ENCODE results near the gene RPS6KA4. TPM values are rescaled to one million over a fixed set of nuclear protein-coding genes. Genes with fewer than 3 reads are reported as not detected.

RPS6KA4 gene
- total RNA-seq, 1 donor from 2014 or later = 3.2 TPM

GRCh38 chr11:64364911-64365310, 5.9 kb downstream of the RPS6KA4 start:
- Mint-ChIP-seq H3K36me3 (ENCODE audit: unreplicated experiment) (peaks cover 5% of the 10 kb centered on the region), H3K27ac (ENCODE audit: unreplicated experiment) (no peak overlapping the region), H3K27me3 (ENCODE audit: unreplicated experiment) (peaks cover 15% of the 10 kb centered on the region), H3K4me3 (ENCODE audit: unreplicated experiment) (no peak overlapping the region), H3K4me1 (ENCODE audit: low read depth, unreplicated experiment) (no peaks in the 10 kb centered on the region), H3K9me3 (ENCODE audit: unreplicated experiment) (peaks cover 1% of the 10 kb centered on the region)
- no peak for DNase-seq
- TF ChIP-seq CTCF (IDR thresholded peaks at IDR 0.05; ENCODE audit: partially characterized antibody, unreplicated experiment) = no peak

- DNase-seq = no peak
- no peak for TF ChIP-seq CTCF (IDR thresholded peaks at IDR 0.05; ENCODE audit: partially characterized antibody, unreplicated experiment)
- Mint-ChIP-seq H3K27me3 (ENCODE audit: unreplicated experiment) (peaks cover 12% of the 10 kb centered on the region), H3K36me3 (ENCODE audit: unreplicated experiment) (peaks cover 5% of the 10 kb centered on the region), H3K4me3 (ENCODE audit: unreplicated experiment) (no peak overlapping the region), H3K27ac (ENCODE audit: unreplicated experiment) (no peak overlapping the region), H3K4me1 (ENCODE audit: low read depth, unreplicated experiment) (no peaks in the 10 kb centered on the region), H3K9me3 (ENCODE audit: unreplicated experiment) (peaks cover 1% of the 10 kb centered on the region)
Measured at GRCh38 chr11:64366751-64367150, 7.8 kb downstream of the RPS6KA4 start.

GRCh38 chr11:64367931-64368672, 9.1 kb downstream of the RPS6KA4 start:
- no peak for DNase-seq
- Mint-ChIP-seq H3K27me3 (ENCODE audit: unreplicated experiment) (peaks cover 15% of the 10 kb centered on the region), H3K4me3 (ENCODE audit: unreplicated experiment) (no peak overlapping the region), H3K4me1 (ENCODE audit: low read depth, unreplicated experiment) (no peaks in the 10 kb centered on the region), H3K36me3 (ENCODE audit: unreplicated experiment) (peaks cover 5% of the 10 kb centered on the region), H3K27ac (ENCODE audit: unreplicated experiment) (no peak overlapping the region), H3K9me3 (ENCODE audit: unreplicated experiment) (peaks cover 1% of the 10 kb centered on the region)
- TF ChIP-seq CTCF (IDR thresholded peaks at IDR 0.05; ENCODE audit: partially characterized antibody, unreplicated experiment) = no peak

GRCh38 chr11:64368673-64369074, 9.7 kb downstream of the RPS6KA4 start:
- Mint-ChIP-seq H3K27ac (ENCODE audit: unreplicated experiment) (no peak overlapping the region), H3K4me3 (ENCODE audit: unreplicated experiment) (no peak overlapping the region), H3K36me3 (ENCODE audit: unreplicated experiment) (peaks cover 5% of the 10 kb centered on the region), H3K27me3 (ENCODE audit: unreplicated experiment) (peaks cover 15% of the 10 kb centered on the region), H3K4me1 (ENCODE audit: low read depth, unreplicated experiment) (no peaks in the 10 kb centered on the region), H3K9me3 (ENCODE audit: unreplicated experiment) (peaks cover 1% of the 10 kb centered on the region)
- TF ChIP-seq CTCF (IDR thresholded peaks at IDR 0.05; ENCODE audit: partially characterized antibody, unreplicated experiment) = no peak
- no peak for DNase-seq

All from glutamatergic neuron (in vitro differentiated cells).